ENCODE measurements around the gene BCL2L12. TPM values are rescaled to one million over a fixed set of nuclear protein-coding genes. Genes with fewer than 3 reads are reported as not detected.

The BCL2L12 gene
- total and polyA plus RNA-seq, 2 of the 13 experiments (the other 11 are each of a cell fraction or from before 2014, with no cell fraction given) = 26.8 to 40.8 TPM

DNA sequence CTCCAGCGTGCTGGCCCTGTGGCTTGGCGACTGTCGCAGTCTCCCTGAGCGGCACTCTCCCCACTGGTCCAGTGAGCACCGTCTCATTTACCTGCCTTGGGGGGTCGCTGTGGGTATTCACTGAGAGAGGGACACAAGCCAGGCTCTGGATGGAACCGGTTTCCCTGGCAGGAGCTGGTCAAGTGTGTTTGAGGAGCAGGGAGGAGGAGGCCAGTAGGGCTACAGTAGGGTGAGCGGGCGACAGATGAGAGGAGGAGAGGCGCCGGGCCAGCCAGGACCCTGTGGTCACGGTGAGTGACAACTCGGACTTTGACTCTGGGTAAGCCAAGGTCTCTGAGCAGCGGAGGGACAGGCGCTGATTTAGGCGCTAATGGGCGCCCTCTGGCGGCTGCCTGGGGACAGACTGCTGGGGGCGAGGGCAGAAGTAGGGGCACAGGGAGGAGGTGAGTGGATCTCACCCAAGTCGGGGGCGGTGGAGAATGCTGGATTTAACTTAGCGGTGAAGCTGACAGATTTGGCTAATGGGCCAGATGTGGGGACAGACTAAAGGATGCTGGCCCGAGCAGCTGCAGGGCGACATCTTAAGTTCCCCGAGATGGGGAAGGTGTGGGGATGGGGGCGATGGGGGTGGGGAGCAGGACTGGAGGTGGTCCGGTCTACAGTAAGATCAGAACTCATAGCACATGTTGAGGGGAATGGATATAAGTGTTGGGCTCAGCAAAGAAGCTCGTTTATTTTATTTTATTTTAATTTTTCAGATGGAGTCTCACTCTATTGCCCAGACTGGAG is 6.6 kb downstream of the BCL2L12 start (continued):
- TF ChIP-seq CREB3 (CRISPR knock-in tag; IDR thresholded peaks at IDR 0.05) (no peak), ZNF616 (CRISPR knock-in tag; IDR thresholded peaks at IDR 0.05; ENCODE audit: low read depth) (no peak), SNAPC2 (CRISPR knock-in tag; IDR thresholded peaks at IDR 0.05) (no peak), ZNF557 (CRISPR knock-in tag; IDR thresholded peaks at IDR 0.05) (peak; percentile 79; the same call in 1 of the 2 replicates), STAG1 (CRISPR knock-in tag; IDR thresholded peaks at IDR 0.05) (peak; percentile 68), DR1 (CRISPR knock-in tag; IDR thresholded peaks at IDR 0.05) (peak; percentile 54; the same call in 1 of the 2 replicates), KDM2A (CRISPR knock-in tag; IDR thresholded peaks at IDR 0.05; ENCODE audit: borderline replicate concordance, low read depth) (peak; percentile 69; the same call in 1 of the 2 replicates), ZNF431 (CRISPR knock-in tag; IDR thresholded peaks at IDR 0.05; ENCODE audit: borderline replicate concordance, low read depth) (no peak), ZBTB39 (CRISPR knock-in tag; IDR thresholded peaks at IDR 0.05) (no peak), ZBTB2 (CRISPR knock-in tag; IDR thresholded peaks at IDR 0.05; ENCODE audit: low read depth) (peak; percentile 34; the same call in 1 of the 2 replicates), ZNF264 (CRISPR knock-in tag; IDR thresholded peaks at IDR 0.05) (peak; percentile 84), ZNF430 (CRISPR knock-in tag; IDR thresholded peaks at IDR 0.05) (no peak; the same call in 1 of the 2 replicates), ZNF337 (CRISPR knock-in tag; IDR thresholded peaks at IDR 0.05; ENCODE audit: borderline replicate concordance, low read depth) (peak; percentile 46; the same call in 1 of the 2 replicates), ZNF251 (CRISPR knock-in tag; IDR thresholded peaks at IDR 0.05) (no peak), TBP (CRISPR knock-in tag; IDR thresholded peaks at IDR 0.05) (peak; percentile 87; the same call in 1 of the 2 replicates), ZNF547 (CRISPR knock-in tag; IDR thresholded peaks at IDR 0.05) (peak; percentile 75; the same call in 1 of the 2 replicates)
- TF ChIP-seq, protein P1, sequence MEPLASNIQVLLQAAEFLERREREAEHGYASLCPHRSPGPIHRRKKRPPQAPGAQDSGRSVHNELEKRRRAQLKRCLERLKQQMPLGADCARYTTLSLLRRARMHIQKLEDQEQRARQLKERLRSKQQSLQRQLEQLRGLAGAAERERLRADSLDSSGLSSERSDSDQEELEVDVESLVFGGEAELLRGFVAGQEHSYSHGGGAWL (CRISPR knock-in tag; IDR thresholded peaks at IDR 0.05) = no peak
- TF ChIP-seq, protein P2, sequence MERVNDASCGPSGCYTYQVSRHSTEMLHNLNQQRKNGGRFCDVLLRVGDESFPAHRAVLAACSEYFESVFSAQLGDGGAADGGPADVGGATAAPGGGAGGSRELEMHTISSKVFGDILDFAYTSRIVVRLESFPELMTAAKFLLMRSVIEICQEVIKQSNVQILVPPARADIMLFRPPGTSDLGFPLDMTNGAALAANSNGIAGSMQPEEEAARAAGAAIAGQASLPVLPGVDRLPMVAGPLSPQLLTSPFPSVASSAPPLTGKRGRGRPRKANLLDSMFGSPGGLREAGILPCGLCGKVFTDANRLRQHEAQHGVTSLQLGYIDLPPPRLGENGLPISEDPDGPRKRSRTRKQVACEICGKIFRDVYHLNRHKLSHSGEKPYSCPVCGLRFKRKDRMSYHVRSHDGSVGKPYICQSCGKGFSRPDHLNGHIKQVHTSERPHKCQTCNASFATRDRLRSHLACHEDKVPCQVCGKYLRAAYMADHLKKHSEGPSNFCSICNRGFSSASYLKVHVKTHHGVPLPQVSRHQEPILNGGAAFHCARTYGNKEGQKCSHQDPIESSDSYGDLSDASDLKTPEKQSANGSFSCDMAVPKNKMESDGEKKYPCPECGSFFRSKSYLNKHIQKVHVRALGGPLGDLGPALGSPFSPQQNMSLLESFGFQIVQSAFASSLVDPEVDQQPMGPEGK (CRISPR knock-in tag; IDR thresholded peaks at IDR 0.05) = peak; percentile 83
- TF ChIP-seq, protein P3, sequence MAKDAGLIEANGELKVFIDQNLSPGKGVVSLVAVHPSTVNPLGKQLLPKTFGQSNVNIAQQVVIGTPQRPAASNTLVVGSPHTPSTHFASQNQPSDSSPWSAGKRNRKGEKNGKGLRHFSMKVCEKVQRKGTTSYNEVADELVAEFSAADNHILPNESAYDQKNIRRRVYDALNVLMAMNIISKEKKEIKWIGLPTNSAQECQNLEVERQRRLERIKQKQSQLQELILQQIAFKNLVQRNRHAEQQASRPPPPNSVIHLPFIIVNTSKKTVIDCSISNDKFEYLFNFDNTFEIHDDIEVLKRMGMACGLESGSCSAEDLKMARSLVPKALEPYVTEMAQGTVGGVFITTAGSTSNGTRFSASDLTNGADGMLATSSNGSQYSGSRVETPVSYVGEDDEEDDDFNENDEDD (CRISPR knock-in tag; IDR thresholded peaks at IDR 0.05; ENCODE audit: borderline replicate concordance) = peak; percentile 41; the same call in 1 of the 2 replicates

Data from HepG2 (cell line).